Renal pelvis (tissue), 4 donors: ENCODE measurements around the gene UTS2R. TPM values are rescaled to one million over a fixed set of nuclear protein-coding genes. Genes with fewer than 3 reads are reported as not detected.

Experiments used
- DNase-seq: peaks from one replicate; pipeline ENCODE4 v3.0.0-alpha.2; 2013
- polyA plus RNA-seq, 3 donors: library from polyadenylated mRNA; unstranded; fragments of 120-200 nt; gene quantifications; one replicate each; pipeline ENCODE4 v1.2.1, GENCODE V29; 2013; ENCODE audit not compliant: insufficient read length in 3 of 3

The UTS2R gene
- polyA plus RNA-seq, 3 donors = 0.71 to 0.91 (median 0.75) TPM

DNA sequence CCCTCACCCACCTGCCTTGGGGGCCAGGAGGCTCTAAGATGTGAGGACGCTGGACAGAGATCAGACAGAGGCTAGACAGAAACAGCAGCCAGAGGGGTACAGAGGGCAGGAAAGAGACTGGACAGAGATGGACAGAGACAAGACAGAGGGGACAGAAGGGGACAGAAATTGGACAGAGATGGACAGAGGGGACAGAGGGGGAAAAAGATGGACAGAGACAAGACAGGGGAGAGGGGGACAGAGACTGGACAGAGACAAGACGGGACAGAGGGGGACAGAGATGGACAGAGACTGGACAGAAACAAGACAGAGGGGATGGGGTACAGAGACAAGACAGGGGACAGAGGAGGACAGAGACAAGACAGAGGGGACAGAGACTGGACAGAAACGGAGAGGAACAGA is 16.1 kb downstream of the UTS2R start:
- DNase-seq = no peak

DNA sequence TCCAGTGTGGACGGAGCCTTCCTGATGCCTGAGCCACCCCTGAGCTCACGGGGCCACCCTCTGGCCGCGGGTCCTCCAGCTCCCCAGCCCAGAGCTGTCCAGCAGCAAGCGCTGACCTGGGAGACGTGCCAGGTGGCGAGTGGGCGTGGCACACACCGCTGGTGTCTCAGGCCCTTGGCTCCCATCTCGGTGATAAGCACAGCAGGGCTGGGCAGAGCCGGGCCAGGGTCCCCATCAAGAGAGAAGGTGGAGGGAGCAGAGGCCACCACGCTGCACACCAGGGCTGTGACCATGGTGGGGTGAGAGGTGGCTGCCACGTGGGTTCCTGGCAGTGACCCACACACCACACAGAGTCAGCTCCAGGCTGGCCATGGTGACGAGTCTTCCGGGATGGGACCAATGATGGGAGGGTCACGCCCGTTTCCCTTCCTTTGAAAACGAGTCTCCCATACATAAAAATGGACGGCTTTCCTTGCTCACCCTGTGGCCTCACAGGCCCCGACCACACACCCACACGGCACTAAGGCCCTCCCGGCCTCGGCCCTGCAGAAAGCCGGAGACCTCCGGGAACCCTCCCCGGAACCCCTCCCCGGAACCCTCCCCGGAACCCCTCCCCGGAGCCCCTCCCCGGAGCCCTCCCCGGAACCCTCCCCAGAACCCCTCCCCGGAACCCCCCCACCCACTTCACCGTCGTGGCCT is 16.8 kb downstream of the UTS2R start:
- no peak for DNase-seq

DNA sequence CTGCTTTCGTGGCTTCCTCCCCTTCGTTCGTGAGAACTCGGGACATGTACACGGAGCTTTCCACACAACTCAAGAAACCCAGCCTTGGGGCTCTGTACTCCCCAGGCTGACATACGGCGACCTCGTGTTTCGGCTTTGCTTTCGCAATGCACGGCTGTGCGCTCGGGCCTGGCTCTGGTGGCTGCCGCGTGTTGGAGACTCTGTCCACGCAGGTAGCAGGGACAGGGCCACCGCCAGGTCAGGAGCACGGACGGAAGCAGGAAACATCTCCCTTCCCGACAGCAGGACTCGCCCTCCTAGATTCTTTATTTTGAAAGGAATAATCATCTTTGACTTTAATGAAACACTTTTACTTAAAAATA is 17.3 kb downstream of the UTS2R start:
- DNase-seq = no peak

DNA sequence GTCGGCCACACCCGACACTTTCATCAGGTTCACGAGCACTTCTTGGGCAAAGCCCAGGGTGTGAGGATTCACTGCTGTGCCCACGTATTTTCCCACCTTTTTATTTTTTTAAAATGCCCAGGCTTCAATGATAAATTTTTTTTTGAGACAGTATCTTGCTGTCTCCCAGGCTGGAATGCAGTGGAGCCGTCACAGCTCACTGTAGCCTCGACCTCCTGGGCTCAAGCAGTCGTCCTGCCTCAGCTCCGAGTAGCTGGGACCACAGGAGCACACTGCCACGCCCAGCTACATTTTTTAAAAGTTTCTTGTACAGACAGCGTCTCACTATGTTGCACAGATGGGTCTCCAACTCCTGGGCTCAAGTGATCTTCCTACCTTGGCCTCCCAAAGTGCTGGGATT is 17.8 kb downstream of the UTS2R start:
- DNase-seq = no peak

DNA sequence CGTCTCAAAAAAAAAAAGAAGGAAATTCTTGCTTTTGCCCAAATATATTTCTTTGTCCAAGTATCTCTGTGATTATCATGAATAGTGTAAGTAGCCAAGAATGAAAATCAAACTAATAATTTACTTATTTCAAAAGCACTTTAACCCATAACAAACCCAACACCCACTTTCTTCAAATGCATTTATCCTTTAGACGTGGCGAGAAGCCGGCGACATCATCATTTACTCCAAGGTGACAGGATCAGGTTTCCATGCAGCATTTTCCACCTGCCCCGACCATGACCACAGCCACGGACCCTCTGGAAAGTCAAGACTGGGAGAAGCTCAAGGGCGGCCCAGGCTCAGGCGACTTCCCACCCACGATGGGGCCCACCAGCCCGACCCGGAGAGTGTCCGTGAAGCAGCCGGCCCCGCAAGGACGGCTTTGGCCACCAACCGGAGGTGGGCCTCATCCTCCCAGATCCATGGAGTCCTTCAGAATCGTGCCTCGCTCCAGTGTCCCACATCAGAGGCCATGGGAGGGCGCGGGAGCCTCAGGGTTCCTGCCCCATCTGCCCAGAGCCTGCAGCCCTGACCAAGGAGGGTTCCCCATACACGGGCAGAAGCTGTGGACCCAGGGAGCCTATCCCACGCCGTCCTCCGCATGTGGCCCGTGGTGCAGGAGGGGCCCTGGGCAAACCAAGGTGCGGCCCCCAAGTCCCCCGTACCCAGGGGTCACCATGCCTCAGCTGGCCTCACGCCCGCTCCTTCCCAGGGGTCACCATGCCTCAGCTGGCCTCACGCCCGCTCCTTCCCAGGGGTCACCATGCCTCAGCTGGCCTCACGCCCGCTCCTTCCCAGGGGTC is 18.7 kb downstream of the UTS2R start:
- DNase-seq = no peak

DNA sequence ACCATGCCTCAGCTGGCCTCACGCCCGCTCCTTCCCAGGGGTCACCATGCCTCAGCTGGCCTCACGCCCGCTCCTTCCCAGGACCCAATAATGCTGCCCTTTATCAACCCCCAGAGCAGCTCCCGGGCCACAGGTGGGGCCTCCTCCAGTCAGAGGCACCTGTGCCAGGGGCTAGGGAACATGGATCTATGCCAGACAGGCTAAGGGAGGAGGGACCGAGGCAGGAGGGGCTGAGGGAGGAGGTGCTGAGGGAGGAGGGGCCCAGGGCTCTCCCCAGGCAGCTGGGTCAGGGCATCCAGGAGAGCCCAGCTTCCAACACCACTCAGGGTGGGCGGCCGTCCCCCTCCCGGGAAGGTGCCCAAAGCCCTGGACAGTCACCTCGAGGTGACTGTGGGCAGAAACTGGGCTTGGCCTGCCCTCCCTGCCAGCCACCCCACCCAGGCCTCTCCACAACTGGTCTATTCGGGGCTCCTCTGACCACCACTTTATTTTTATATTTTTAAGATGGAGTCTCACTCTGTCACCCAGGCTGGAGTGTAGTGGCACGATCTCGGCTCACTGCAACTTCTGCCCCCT is 19.4 kb downstream of the UTS2R start:
- no peak for DNase-seq

DNA sequence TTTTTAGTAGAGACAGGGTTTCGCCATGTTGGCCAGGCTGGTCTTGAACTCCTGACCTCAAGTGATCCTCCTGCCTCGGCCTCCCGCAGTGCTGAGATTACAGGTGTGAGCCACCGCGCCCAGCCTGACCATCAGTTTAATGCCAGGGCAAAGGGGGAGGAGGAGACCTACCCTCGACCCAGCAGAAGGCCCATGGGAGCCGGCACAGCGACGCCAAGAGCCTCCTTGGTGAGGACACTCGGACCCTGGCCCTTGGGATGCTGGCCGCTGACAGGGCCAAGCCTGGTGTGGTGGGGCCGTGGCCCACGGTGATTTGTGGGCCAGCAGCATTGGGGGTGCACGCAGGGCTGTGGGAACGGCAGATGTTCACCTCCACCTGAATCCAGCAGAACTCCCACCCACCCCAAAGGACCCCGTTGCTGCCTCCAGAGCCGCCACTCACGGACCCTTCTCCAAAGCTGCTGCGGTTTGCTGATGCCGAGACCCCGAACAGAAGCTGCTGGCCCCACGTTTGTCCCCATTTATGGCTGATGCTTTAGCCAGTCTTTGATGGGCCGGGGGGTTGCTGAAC is 20.0 kb downstream of the UTS2R start:
- no peak for DNase-seq

DNA sequence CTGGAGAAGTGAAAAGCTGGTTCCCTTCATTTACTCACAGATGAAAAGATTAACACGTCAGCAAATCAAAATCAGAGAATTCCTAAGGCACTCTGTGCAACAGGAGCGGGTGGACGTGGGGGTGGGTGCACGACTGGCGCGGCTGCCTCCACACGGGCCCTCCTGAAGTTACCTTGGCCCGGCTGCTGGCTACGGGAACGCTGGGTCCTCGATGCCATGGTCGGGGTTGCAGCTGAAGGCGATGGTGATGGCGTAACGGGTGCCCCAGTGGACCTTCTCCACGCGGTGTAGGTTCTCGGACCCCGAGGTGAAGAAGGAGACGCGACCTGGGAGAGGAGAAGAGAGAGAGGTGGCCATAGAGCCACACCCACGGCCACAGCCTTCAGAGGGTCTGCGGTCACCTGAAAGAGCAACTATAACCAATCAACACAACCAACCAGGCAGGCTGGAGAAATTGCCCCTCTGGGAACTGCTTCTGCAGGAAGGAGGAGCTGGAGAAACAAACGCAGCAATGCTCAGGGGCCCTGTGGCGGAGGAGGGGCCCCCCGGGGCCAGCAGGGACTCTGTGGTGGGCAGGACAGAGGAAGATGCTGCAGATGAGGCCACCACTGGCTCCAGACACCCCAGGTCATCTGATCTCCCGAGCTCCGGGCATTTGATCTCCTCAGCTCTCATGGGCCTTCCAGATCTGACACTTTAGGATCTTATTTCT is 20.8 kb downstream of the UTS2R start:
- no peak for DNase-seq

DNA sequence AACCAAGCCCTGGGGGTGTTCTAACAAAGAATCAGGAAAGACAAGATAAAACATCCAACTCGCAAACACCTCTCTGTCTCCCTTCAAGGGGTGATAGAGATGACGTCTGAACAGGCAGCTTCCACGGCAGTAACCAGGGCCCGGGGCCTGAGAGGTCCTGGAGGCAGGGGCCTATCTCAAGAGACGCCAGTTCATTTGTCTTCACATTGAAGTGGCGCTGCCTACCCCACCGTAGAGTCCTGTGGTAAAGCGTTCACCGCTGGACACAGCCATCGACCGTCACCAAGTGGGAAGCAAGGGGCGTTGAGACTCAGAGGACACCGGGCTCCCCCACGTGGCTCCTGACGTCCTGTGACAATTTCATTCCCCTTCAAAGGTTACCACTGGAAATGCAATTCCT is 21.4 kb downstream of the UTS2R start:
- no peak for DNase-seq

DNA sequence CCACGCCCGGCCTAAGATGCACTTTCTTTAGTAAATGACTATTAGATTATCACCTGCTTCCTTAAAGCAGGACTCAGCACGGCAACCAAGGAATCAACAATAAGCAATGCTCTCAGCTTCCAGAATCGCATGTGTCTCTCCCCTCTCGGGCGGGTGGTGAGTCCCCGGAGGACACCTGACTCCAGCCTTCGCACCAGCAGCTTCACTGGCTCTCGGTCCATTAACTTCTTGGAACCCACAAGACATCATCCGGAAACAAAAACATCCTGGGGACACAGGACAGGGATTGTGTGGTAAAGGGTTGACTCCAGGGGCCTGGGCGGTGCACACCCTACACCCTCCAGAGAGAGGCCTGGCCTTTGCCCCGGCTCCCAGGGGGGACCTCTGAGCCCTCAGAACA is 22.7 kb downstream of the UTS2R start:
- DNase-seq = peak; percentile 71

DNA sequence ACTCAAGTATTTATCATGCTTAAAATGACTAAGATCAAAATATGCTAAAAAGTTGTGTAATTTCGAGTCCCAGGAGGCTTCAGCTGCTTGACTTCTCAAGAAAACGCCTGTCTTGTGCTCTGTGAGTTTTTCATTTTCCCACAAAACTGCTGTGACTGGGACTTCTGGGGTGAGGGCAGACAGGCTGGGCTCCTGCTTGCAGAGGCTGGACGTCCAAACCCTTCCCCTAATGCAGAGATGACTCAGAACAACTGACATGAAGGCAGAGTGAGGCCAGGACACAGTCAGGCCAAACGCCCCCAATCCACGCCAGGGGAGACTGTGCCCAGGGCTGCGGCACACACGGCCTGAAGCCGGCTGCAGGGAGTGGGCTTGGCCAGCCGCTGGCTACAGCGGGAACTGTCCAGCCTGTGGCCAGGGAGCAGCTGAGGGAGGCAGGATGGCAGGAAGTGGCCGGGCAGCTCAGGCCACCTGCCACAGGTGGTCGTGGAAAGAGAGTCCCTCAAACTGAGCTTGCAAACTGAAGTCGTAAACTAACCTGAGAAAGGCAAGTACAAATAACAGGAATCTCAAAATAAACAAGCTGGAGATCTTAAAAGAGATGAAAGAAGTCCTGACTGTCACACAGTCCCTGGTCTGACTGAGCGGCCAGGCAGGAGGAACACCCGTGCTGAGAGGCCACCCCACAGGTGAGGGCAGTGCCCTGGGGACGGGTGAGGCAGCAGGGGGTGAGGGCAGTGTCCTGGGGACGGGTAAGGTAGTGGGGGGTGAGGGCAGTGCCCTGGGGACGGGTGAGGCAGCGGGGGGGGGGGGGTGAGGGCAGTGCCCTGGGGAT is 25.3 kb downstream of the UTS2R start:
- DNase-seq = no peak

DNA sequence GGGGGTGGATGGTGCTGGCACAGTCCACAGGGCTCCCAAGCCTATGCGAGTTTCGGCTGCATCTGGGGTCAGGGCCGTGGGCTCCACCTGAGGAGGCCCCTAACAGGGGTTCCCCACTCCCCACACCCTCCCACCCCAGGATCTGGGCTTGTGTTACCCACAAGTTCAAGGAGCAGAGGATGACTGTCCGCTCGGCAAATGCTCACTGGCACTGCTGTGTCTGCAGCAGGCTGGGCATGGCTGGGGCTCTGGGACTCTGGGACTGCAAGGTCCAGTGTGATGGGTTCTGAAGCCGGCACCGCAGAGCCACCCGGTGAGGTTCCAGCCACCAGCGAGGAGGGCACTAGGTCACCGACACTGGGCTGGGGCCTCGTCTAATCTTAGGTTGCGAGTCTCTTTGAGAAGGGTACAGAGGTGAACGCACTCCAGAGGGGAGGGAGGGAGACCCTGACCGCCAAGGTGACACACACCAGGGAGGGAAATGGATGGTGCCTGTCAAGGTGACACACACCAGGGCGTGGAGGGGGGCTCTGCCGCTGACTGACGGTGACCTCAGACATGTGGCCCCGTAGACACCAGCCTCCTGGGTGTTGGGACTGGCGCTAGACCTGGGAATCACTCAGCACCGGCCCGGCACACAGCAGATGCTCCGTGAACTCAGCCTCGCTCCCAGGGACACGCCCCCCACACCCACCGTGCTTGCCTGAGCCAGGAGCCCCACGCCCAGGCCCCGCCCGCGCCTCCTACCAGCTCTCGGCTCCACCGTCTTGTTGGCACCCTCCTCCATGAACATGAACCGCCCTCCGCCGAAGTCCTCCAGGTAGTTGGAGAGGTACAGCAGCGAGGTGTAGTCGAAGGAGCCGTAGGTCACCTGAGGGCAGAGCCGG is 26.1 kb downstream of the UTS2R start:
- no peak for DNase-seq

DNA sequence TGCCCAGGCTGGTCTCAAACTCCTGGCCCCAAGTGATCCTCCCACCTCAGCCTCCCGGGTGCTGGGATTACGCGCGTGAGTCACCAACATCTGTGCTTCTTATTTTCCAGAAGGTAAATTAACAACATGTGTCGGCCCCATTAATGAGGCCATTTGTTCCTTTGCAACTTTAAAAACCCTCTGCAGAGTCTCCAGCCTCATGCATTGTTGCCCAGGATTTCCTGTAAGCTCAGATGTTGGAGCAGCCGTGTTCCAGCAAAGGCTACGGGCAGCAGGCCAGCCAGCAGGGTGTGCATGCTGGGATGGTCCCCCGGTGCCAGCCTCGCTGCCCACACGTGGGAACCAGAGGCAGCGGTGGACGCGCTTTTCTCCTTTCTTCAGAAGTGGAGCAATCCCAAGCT is 27.5 kb downstream of the UTS2R start:
- no peak for DNase-seq

DNA sequence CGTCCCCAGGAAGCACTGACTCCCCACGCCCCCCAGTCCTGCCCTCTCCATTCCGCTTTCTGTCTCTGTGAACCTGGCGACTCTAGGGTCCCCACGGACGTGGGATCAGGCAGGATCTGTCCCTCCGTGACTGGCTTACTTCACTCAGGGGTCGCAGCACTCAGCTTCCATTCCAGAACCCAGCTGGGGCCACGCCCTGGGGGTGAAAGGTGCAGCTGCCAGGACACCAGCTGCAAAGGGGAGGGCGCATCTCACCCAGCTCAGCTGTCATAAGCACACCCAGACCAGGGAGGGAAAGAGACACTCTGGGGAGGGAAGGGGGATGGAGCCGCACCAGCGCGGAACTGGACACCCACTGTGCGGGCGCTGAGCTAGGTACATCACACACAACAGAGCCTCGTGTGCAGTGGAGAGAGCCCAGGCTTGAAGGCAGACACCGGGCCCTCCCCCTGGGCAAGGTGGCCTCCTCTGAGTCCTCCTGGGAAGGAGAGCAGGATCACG is 28.1 kb downstream of the UTS2R start:
- no peak for DNase-seq

DNA sequence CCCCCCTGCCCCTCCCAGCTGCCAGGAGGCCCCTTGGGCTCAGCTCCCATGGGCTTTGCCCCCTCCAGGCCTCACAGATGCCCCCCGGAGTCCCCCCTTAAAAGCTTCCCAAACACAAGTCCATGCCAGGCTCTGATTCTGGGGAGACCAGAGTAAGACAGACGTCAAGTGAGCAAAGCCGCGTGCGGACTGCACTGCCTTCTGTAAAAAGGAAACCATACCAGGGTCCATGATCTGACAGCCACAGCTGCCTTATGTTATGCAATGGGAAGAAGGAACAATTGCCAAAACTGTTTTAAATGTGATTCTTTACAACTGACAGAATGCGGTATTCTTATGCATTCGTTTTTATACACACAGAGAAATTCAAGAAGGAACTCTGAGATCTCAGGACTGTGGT is 28.6 kb downstream of the UTS2R start:
- no peak for DNase-seq

DNA sequence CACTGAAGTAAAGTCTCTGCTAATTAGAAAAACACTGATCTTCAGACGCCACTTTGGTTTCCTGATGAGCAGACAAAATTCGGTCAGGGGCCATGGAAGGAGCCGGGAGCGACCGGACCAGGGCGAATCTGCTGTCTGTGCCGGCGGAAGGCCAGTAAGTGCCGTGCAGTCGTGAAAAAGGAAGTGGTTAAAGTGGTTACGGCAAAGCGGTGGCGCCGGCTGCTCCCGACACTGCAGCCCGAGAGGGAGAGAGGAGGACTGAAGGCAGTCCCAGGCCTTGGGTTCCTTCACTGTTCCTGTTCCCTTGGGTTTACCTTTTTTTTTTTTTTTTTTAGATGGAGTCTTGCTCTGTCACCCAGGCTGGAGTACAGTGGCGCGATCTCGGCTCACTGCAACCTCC is 29.3 kb downstream of the UTS2R start:
- DNase-seq = no peak

DNA sequence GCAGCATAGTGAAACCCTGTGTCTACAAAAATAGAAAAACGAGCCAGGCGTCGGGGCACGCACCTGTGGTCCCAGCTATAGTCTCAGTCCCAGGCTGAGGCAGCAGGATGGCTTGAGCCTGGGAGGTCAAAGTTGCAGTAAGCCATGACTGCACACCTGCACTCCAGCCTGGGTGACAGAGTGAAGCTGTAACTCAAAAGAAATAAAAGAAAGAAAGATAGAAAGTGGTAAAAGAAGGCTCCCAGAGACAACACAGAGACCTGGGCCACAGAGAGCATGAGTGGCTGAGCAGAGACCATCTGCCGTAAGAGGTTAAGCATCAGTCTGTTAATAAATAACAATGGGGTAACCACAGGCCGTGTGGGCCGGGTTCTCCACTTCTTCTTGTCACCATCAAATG is 31.3 kb downstream of the UTS2R start:
- DNase-seq = no peak

DNA sequence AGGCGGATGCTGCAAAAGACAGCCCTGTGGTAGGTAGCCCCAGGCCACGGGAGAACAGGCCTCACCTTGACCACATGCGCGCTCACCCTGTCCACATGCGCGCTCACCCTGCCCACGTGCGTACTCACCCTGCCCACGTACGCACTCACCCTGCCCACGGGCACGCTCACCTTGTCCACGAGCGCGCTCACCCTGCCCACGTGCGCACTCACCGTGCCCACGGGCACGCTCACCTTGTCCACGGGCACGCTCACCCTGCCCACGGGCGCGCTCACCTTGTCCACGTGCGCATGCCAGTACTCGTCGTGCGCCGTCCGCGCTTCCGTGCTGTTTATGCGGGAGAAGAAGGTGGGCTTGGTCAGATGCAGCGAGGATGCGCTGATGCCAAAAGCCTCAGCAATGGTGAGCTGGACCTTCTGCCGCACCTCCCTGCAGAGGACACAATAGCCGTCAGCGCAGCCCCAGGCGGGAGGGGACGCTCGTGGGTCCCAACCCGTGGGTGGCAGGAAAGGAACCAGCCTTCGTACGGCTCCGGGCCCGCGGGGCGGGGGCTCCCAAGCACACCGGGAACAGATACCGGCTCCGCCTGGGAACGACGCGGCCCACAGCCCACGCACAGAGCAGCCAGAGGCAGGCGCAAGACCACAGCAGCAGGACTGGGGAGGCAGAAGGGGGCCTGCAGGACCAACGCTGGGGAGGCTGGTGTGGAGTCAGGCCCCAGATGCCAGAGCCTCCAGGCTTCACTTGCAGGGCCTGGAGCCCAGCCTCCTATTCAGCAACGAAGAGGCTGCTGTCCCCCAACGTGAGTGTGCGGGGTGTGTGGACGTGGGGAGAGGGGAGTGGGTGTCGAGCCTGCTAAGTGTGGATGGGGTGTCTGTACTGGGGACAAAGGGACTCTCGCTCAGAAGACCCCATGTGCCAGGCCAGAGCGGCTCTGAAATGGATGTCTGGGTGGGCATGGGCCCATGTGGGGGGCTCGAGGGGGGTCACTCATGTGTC is 32.4 kb downstream of the UTS2R start:
- no peak for DNase-seq

DNA sequence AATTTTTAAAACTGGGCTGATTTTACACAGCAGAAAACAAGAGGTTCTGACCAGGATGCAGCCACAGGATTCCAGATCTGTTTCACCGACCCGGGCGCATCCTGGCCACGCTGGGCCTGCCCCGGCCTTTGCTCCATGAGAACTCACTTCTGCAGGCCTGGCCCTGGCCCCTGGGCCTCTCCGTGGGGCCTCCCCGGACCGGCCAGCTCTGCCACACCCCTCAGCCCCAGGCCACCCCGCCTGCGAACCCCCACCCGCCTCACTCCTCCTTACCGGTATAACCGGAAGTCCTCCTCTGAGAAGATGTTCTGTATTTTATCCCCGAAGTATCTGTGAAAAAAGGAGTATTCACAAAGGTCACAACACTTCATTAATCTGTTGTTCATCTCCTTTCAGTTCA is 33.5 kb downstream of the UTS2R start:
- DNase-seq = no peak
